Liver (tissue), 9 donors: Measurements from ENCODE around the gene PIGT. TPM values are rescaled to one million over a fixed set of nuclear protein-coding genes. Genes with fewer than 3 reads are reported as not detected.

ENCODE experiments used
- DNase-seq: peaks from one replicate; pipeline ENCODE4 v3.0.0-alpha.2; 2017; ENCODE audit warnings: low spot score
- H3K27ac ChIP-seq, 2 donors: one replicate each; pipeline ENCODE4 v1.7.0; 2013; ENCODE audit warnings: inconsistent platforms in 2 of 2, low read length in 2 of 2, control low read depth in 1 of 2, low read depth in 1 of 2, mild to moderate bottlenecking in 1 of 2
- H3K27me3 ChIP-seq, 4 donors: one replicate each; pipeline versions ENCODE4 v1.6.1 to v1.7.0; 2013; ENCODE audit warnings: low read length in 3 of 4, inconsistent platforms in 1 of 4, mild to moderate bottlenecking in 1 of 4, moderate library complexity in 1 of 4; ENCODE audit not compliant: control insufficient read depth in 4 of 4, insufficient read depth in 4 of 4
- H3K36me3 ChIP-seq, 4 donors: one replicate each; pipeline versions ENCODE4 v1.6.1 to v1.7.0; 2013; ENCODE audit warnings: low read length in 3 of 4, mild to moderate bottlenecking in 3 of 4, low read depth in 1 of 4, moderate library complexity in 1 of 4; ENCODE audit not compliant: control insufficient read depth in 4 of 4, insufficient read depth in 3 of 4
- H3K4me1 ChIP-seq, 4 donors: one replicate each; pipeline versions ENCODE4 v1.6.1 to v1.7.0; 2013; ENCODE audit warnings: low read length in 3 of 4, mild to moderate bottlenecking in 3 of 4, moderate library complexity in 1 of 4; ENCODE audit not compliant: control insufficient read depth in 4 of 4, insufficient read depth in 4 of 4
- H3K4me3 ChIP-seq, 3 donors: one replicate each; pipeline versions ENCODE4 v1.6.1 to v1.7.0; 2013; ENCODE audit warnings: low read length in 3 of 3, control low read depth in 1 of 3, low read depth in 1 of 3, mild to moderate bottlenecking in 1 of 3
- H3K9ac ChIP-seq, 2 donors: one replicate each; pipeline ENCODE4 v1.7.0; 2013; ENCODE audit warnings: low read length in 2 of 2, mild to moderate bottlenecking in 2 of 2, moderate library complexity in 2 of 2, control low read depth in 1 of 2, low read depth in 1 of 2
- H3K9me3 ChIP-seq, 4 donors: one replicate each; pipeline versions ENCODE4 v1.6.1 to v1.7.0; 2013; ENCODE audit warnings: low read length in 3 of 4; ENCODE audit not compliant: control insufficient read depth in 4 of 4
- ATF3 ChIP-seq: IDR thresholded peaks from 2 replicates; pipeline ENCODE4 v1.6.1; 2016; ENCODE audit warnings: antibody characterized with exemption
- EGR1 ChIP-seq, 2 donors: IDR thresholded peaks; 2 replicates each; pipeline ENCODE4 v1.6.1; 2016 to 2018; ENCODE audit warnings: antibody characterized with exemption in 2 of 2, low read depth in 2 of 2
- FOXA1 ChIP-seq: IDR thresholded peaks from 2 replicates; pipeline ENCODE4 v1.6.1; 2016; ENCODE audit warnings: antibody characterized with exemption
- FOXA2 ChIP-seq: IDR thresholded peaks from 2 replicates; pipeline ENCODE4 v1.6.1; 2016; ENCODE audit warnings: antibody characterized with exemption
- GABPA ChIP-seq, 2 donors: IDR thresholded peaks in 1 of 2; conservative IDR thresholded peaks in 1 of 2; 2 replicates each; pipeline ENCODE4 v1.6.1; 2016; ENCODE audit warnings: antibody characterized with exemption in 2 of 2, mild to moderate bottlenecking in 1 of 2, moderate library complexity in 1 of 2
- HNF4A ChIP-seq, 2 donors: conservative IDR thresholded peaks; 2 replicates each; pipeline ENCODE4 v1.6.1; 2016; ENCODE audit warnings: antibody characterized with exemption in 2 of 2, mild to moderate bottlenecking in 2 of 2
- HNF4G ChIP-seq: IDR thresholded peaks from 2 replicates; pipeline ENCODE4 v1.6.1; 2016; ENCODE audit warnings: antibody characterized with exemption
- JUND ChIP-seq, 2 donors: IDR thresholded peaks; 2 replicates each; pipeline ENCODE4 v1.6.1; 2016; ENCODE audit warnings: antibody characterized with exemption in 2 of 2
- MAX ChIP-seq: IDR thresholded peaks from 2 replicates; pipeline ENCODE4 v1.6.1; 2016; ENCODE audit warnings: antibody characterized with exemption
- RAD21 ChIP-seq, 2 donors: IDR thresholded peaks; 2 replicates each; pipeline ENCODE4 v1.6.1; 2016; ENCODE audit warnings: antibody characterized with exemption in 2 of 2, mild to moderate bottlenecking in 2 of 2
- REST ChIP-seq: IDR thresholded peaks from 2 replicates; pipeline ENCODE4 v1.6.1; 2016; ENCODE audit warnings: antibody characterized with exemption, mild to moderate bottlenecking
- RXRA ChIP-seq, 2 donors: IDR thresholded peaks; 2 replicates each; pipeline ENCODE4 v1.6.1; 2017 to 2018; ENCODE audit warnings: antibody characterized with exemption in 2 of 2, mild to moderate bottlenecking in 1 of 2
- SP1 ChIP-seq: IDR thresholded peaks from 2 replicates; pipeline ENCODE4 v1.6.1; 2018; ENCODE audit warnings: antibody characterized with exemption, mild to moderate bottlenecking
- TAF1 ChIP-seq: conservative IDR thresholded peaks from 2 replicates; pipeline ENCODE4 v1.6.1; 2016; ENCODE audit warnings: antibody characterized with exemption, mild to moderate bottlenecking
- WGBS: extraction: QIAGEN DNeasy Blood & Tissue Kit; methylation state at CpG from one replicate; pipeline ENCODE4 v1.1.7; 2013; 5-methylcytosine and 5-hydroxymethylcytosine counted together
- polyA plus RNA-seq, 2 donors: library from polyadenylated mRNA; stranded (reverse) in 1 of 2; unstranded in 1 of 2; fragments of 200-250 nt in 1 of 2; fragments of >200 nt in 1 of 2; fragmentation: Nextera tagmentation in 1 of 2; extraction: Ambion mirVana in 1 of 2; gene quantifications; one replicate each; pipeline versions ENCODE4 v1.2.1 to v1.2.3, GENCODE V29; 2013 to 2015
- total RNA-seq, 2 donors: library from RNA; depleted of rRNA; stranded (reverse); fragments of >200 nt; gene quantifications; one replicate each; pipeline ENCODE4 v1.2.3, GENCODE V29; 2014
- TF ChIP-seq, protein P1 (sequence below): IDR thresholded peaks from 2 replicates; pipeline ENCODE4 v1.6.1; 2016; ENCODE audit warnings: antibody characterized with exemption
- TF ChIP-seq, protein P2 (sequence below): fragments of 150-350 bp; IDR thresholded peaks from 2 replicates; pipeline ENCODE4 v1.5.1; 2017; ENCODE audit warnings: improper control_type of control experiment, low read depth, low read length; ENCODE audit not compliant: missing input control
- donor health status: healthy.
- donor health status: healthy.
- donor health status: healthy.
- donor health status: healthy.
- donor health status: healthy.

Gene PIGT
- total and polyA plus RNA-seq, 4 donors, result 14.4 to 64.5 (median 34.1) TPM

DNA sequence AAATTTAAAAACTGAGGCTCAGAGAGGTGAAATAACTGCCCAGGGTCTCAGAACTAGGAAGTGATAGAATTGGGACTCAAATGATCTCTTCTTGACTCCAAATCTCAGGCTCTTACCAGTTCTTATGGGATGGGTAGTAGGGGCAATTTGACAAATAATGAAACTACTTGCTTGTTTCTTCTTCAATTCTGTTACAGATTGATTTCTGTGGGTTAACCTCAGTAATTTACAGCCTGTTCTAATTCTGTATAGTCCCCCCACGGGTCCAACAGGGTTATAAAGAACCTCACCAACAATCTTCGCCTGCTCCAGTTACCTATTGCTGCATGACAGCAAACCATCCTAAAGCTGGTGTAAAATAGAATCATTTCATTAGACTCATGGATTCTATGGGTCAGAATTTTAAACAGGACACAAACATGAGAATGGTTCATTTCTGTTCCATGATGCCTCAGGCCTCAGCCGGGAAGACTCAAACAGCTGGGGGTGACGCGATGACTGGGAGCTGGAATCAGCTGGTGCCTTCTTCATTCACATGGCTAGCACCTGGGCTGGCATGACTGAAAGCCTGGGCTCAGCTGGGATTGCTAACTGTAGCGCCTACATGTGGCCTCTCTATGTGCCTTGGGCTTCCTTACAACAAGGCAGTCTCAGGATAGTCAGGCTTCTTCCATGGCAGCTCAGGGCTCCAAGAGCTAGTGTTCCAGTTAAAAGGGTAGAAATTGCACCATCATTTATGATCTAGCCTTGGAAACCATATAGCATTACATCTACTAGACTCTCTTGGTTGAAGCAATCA, 47.0 kb downstream of the PIGT start:
- no peaks in the 10 kb centered on the region for H3K4me1 ChIP-seq
- no peak overlapping the region for H3K4me3 ChIP-seq
- no peaks in the 10 kb centered on the region for H3K36me3 ChIP-seq
- TF ChIP-seq SP1 (no peak), MAX (no peak), EGR1 (IDR thresholded peaks at IDR 0.05; ENCODE audit: low read depth in 2 of 2) (no peak), HNF4A (conservative IDR thresholded peaks at IDR 0.05) (no peak), JUND (IDR thresholded peaks at IDR 0.05) (no peak), FOXA1 (no peak), FOXA2 (no peak), ATF3 (no peak), REST (no peak), RAD21 (IDR thresholded peaks at IDR 0.05) (no peak), GABPA (IDR thresholded peaks at IDR 0.05 in 1 of 2, conservative IDR thresholded peaks at IDR 0.05 in 1 of 2) (no peak), TAF1 (no peak), HNF4G (no peak), RXRA (IDR thresholded peaks at IDR 0.05) (no peak)
- TF ChIP-seq, protein P1, sequence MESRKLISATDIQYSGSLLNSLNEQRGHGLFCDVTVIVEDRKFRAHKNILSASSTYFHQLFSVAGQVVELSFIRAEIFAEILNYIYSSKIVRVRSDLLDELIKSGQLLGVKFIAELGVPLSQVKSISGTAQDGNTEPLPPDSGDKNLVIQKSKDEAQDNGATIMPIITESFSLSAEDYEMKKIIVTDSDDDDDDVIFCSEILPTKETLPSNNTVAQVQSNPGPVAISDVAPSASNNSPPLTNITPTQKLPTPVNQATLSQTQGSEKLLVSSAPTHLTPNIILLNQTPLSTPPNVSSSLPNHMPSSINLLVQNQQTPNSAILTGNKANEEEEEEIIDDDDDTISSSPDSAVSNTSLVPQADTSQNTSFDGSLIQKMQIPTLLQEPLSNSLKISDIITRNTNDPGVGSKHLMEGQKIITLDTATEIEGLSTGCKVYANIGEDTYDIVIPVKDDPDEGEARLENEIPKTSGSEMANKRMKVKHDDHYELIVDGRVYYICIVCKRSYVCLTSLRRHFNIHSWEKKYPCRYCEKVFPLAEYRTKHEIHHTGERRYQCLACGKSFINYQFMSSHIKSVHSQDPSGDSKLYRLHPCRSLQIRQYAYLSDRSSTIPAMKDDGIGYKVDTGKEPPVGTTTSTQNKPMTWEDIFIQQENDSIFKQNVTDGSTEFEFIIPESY, result no peak
- TF ChIP-seq, protein P2, sequence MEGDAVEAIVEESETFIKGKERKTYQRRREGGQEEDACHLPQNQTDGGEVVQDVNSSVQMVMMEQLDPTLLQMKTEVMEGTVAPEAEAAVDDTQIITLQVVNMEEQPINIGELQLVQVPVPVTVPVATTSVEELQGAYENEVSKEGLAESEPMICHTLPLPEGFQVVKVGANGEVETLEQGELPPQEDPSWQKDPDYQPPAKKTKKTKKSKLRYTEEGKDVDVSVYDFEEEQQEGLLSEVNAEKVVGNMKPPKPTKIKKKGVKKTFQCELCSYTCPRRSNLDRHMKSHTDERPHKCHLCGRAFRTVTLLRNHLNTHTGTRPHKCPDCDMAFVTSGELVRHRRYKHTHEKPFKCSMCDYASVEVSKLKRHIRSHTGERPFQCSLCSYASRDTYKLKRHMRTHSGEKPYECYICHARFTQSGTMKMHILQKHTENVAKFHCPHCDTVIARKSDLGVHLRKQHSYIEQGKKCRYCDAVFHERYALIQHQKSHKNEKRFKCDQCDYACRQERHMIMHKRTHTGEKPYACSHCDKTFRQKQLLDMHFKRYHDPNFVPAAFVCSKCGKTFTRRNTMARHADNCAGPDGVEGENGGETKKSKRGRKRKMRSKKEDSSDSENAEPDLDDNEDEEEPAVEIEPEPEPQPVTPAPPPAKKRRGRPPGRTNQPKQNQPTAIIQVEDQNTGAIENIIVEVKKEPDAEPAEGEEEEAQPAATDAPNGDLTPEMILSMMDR, result no peak
- 83% methylated on average over 6 of the region's 6 CpGs for WGBS
- no peaks in the 10 kb centered on the region for H3K9me3 ChIP-seq
- no peak overlapping the region for H3K27ac ChIP-seq
- H3K9ac ChIP-seq, result no peak overlapping the region
- DNase-seq, result no peak
- H3K27me3 ChIP-seq, result peaks cover 0 to 3% (median 2%) of the 10 kb centered on the region in 4 donors
